Measurements from ENCODE around the gene KIAA1328.

- no peak for TF ChIP-seq REST (IDR thresholded peaks at IDR 0.05; ENCODE audit: low read depth, low read length)
- no peak for TF ChIP-seq GABPA (IDR thresholded peaks at IDR 0.05; ENCODE audit: low read depth)
- TF ChIP-seq YY1 (IDR thresholded peaks at IDR 0.05; ENCODE audit: low read depth) = no peak
- no peak for TF ChIP-seq MAX (IDR thresholded peaks at IDR 0.05; ENCODE audit: low read depth)
- no peak for TF ChIP-seq RAD21 (IDR thresholded peaks at IDR 0.05; ENCODE audit: low read length)
- TF ChIP-seq CTCF (IDR thresholded peaks at IDR 0.05) = no peak
- TF ChIP-seq USF2 (IDR thresholded peaks at IDR 0.05; ENCODE audit: borderline replicate concordance, low read depth, low read length) = no peak
- TF ChIP-seq MEF2A (IDR thresholded peaks at IDR 0.05; ENCODE audit: borderline replicate concordance, low read depth) = no peak
- TF ChIP-seq RXRA (IDR thresholded peaks at IDR 0.05; ENCODE audit: borderline replicate concordance, low read depth) = no peak
- no peak for TF ChIP-seq ZBTB33 (IDR thresholded peaks at IDR 0.05; ENCODE audit: borderline replicate concordance, low read depth)
These were observed 59.9 kb downstream of the KIAA1328 start for GRCh38 chr18:36888778-36889177.

Data from SK-N-SH (cell line).